ENCODE data around the gene ZNHIT2. TPM values are rescaled to one million over a fixed set of nuclear protein-coding genes. Genes with fewer than 3 reads are reported as not detected.

The ZNHIT2 gene
- 17.4 and 18.1 TPM in 2 replicates for total RNA-seq (2014; rRNA removed; shearing (Covaris generic))
- polyA plus RNA-seq (2016; fragmentation: Nextera tagmentation; extraction: Ambion mirVana) = 17.7 and 18.3 TPM in 2 replicates
- long read RNA-seq, transcript ZNHIT2-201 (1 exons, 1,306 nt) = major isoform, 34 of 34 reads
- long read RNA-seq, partial matches to known transcripts = 0 of 34 reads
- long read RNA-seq, other reads (novel, unspliced or antisense) = 0 of 34 reads

- no peaks in the 10 kb centered on the region for H3K9me2 ChIP-seq (ENCODE audit: insufficient read depth)
- peaks cover 38% of the 10 kb centered on the region for H3F3A ChIP-seq (replicated peaks; ENCODE audit: low read depth)
- H3K4me3 ChIP-seq = peak within 1 kb of the TSS; percentile 82
- DNase-seq (ENCODE audit: low spot score) = peak; percentile 99
- H3K27ac Mint-ChIP-seq = peak within 1 kb of the TSS; percentile 98
- H3K4me3 Mint-ChIP-seq = peak within 1 kb of the TSS; percentile 92
- H3K4me2 ChIP-seq = peak within 1 kb of the TSS; percentile 92
- H3K36me3 ChIP-seq (ENCODE audit: insufficient read depth) = peaks cover 18% of the 10 kb centered on the region
- peaks cover 12% of the 10 kb centered on the region for H3K4me1 ChIP-seq (ENCODE audit: insufficient read depth)
- H3K27ac ChIP-seq (ENCODE audit: low read depth) = peak within 1 kb of the TSS; percentile 85
- peak; percentile 58 for ATAC-seq
- H3K27me3 Mint-ChIP-seq (ENCODE audit: insufficient read depth, low read depth, poor library complexity) = peaks cover 46% of the 10 kb centered on the region
- peaks cover 68% of the 10 kb centered on the region for H3K36me3 Mint-ChIP-seq (ENCODE audit: low read depth)
- no peaks in the 10 kb centered on the region; the same call in 1 of the 3 replicates for H3K9me3 Mint-ChIP-seq
- TF ChIP-seq STAT1 (IDR thresholded peaks at IDR 0.05; ENCODE audit: unreplicated experiment) (no peak), ZNF331 (CRISPR knock-in tag; IDR thresholded peaks at IDR 0.05; ENCODE audit: low read depth) (no peak), NANOG (IDR thresholded peaks at IDR 0.05; ENCODE audit: borderline replicate concordance) (no peak), ETS1 (IDR thresholded peaks at IDR 0.05) (peak; percentile 71; the same call in 1 of the 2 replicates), CREB1 (CRISPR knock-in tag; IDR thresholded peaks at IDR 0.05; ENCODE audit: low read depth) (peak; percentile 90), REST (IDR thresholded peaks at IDR 0.05; ENCODE audit: unreplicated experiment) (no peak), CTCF (conservative IDR thresholded peaks at IDR 0.05; ENCODE audit: low read depth in 2 of 2) (peak; percentile 87 to 91), POLR2AphosphoS5 (IDR thresholded peaks at IDR 0.05; ENCODE audit: low read depth) (peak; percentile 43)
- H3K4me1 Mint-ChIP-seq = peaks cover 30% of the 10 kb centered on the region
- no peak within 1 kb of the TSS for H2AFZ ChIP-seq
- no peaks in the 10 kb centered on the region for H3K27me3 ChIP-seq (ENCODE audit: insufficient read depth)
- peaks cover 32% of the 10 kb centered on the region for H3K79me2 ChIP-seq (replicated peaks; ENCODE audit: insufficient read depth)
- peaks cover 12% of the 10 kb centered on the region for H4K20me1 ChIP-seq (replicated peaks; ENCODE audit: insufficient read depth)
Measured at GRCh38 chr11:65117206-65118096, at the start of gene ZNHIT2. Gene ZNHIT2, minus strand, starts transcription at chr11:65117701. Its CDS starts 48 bp downstream, at chr11:65117653.

Data from GM23338 (cell line).